GM13977 (cell line): ENCODE measurements around the gene DNAJC15.
A peak's percentile ranks its signal among the peaks of the same experiment; 100 is the strongest.

ENCODE experiments used
- DNase-seq: peaks from one replicate; pipeline ENCODE4 v3.0.0; 2012; ENCODE audit warnings: low spot score
- in situ Hi-C: fragments of 300-500 bp; cut with MboI; formaldehyde crosslinking; loops from one replicate; pipeline ENCODE4 v1.12.0; 2022; ENCODE audit warnings: low sequenced_read_pairs, low pct_unique_long_range_greater_than_20kb, mixed read lengths, inconsistent platforms; ENCODE audit not compliant: unreplicated experiment
- TF ChIP-seq, protein P1 (sequence below): IDR thresholded peaks from 2 replicates; pipeline ENCODE4 v1.5.1; 2012; ENCODE audit warnings: mild to moderate bottlenecking, control low read depth; ENCODE audit not compliant: insufficient read depth; ENCODE audit errors: extremely low read depth, missing control alignments

DNAJC15 gene

DNA sequence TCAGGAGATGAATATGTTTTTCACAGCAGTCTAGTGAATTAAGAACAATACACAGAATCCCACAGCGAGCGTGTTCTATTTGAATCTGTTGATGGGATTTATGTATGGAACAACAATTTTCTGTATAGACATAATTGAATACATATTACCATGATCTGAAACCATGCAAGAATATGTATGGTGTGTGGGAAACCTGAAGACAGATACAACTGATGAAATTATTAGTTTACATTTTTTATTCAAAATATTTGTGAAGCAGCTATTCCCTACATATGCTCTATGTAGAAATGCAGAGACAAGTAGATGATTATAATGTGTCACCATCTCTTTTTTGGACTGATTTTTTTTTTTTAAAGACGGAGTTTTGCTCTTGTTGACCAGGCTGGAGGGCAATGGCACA, 91.8 kb downstream of the DNAJC15 start:
- TF ChIP-seq, protein P1, sequence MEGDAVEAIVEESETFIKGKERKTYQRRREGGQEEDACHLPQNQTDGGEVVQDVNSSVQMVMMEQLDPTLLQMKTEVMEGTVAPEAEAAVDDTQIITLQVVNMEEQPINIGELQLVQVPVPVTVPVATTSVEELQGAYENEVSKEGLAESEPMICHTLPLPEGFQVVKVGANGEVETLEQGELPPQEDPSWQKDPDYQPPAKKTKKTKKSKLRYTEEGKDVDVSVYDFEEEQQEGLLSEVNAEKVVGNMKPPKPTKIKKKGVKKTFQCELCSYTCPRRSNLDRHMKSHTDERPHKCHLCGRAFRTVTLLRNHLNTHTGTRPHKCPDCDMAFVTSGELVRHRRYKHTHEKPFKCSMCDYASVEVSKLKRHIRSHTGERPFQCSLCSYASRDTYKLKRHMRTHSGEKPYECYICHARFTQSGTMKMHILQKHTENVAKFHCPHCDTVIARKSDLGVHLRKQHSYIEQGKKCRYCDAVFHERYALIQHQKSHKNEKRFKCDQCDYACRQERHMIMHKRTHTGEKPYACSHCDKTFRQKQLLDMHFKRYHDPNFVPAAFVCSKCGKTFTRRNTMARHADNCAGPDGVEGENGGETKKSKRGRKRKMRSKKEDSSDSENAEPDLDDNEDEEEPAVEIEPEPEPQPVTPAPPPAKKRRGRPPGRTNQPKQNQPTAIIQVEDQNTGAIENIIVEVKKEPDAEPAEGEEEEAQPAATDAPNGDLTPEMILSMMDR: no peak
- no peak for DNase-seq
- in situ Hi-C loops: no loop called here

DNA sequence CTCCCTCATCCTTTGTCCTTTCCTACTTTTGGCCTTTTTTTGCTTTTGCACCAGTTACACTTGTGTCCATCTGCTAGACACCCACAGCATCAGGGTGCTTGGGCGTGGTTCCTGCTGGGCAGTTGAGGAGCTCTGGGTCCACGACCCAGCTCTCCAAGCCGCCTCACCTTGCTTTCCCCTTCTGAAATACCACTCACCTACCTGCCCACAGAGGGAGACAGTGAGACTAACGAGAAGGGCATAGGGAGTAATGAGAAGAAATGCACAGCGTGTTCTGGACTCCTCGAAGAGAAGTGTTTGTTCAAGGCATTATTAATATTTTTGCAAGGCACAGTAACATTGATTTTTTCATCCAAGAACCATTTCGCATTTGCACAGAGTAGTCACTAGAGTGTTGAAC, 92.9 kb downstream of the DNAJC15 start:
- no peak for DNase-seq
- TF ChIP-seq, protein P1: peak; percentile 24
- in situ Hi-C loops: no loop called here

DNA sequence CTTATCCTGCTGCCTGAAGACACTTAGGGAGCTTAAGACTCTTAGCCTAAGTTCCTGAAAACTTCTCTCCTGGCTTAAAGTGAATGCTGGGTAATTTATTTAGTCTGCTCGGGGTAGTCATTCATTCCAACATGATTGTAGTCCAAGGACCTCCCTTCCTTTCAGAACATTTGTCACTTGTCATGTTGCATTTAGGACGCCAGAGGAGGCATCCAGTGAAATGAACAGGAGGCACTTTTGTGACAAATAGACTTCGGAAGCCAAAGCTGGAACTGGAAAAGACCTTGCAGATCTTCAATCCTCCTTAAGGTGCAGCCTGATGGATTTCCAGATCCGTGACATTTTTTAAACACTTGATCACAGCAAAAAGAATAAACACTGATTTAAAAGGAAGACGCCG, 95.1 kb downstream of the DNAJC15 start:
- in situ Hi-C loops: no loop called here
- no peak for DNase-seq

DNA sequence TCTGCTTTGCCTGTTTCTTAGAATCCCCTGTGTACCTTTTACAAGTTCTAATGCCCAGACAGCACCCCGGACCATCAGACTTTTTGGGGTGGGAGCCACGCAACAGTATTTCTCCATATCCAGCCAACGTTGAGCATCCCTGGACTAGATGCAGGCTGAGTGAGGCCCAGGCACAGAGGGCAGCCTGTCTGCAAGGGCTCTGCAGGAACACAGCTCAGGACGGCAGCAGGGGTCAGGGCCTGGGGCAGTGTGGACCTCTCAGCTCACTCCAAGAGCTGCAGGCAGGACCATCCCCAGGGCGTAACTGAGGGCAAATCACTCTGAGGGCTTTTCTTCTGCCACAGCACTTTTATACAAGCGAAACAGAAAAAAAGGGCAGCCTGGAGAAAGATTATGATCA, 95.8 kb downstream of the DNAJC15 start:
- in situ Hi-C loops: no loop called here
- TF ChIP-seq, protein P1: no peak
- no peak for DNase-seq

More for the DNA sequence above, 95.1 kb downstream of the DNAJC15 start:
- TF ChIP-seq, protein P1: no peak

DNA sequence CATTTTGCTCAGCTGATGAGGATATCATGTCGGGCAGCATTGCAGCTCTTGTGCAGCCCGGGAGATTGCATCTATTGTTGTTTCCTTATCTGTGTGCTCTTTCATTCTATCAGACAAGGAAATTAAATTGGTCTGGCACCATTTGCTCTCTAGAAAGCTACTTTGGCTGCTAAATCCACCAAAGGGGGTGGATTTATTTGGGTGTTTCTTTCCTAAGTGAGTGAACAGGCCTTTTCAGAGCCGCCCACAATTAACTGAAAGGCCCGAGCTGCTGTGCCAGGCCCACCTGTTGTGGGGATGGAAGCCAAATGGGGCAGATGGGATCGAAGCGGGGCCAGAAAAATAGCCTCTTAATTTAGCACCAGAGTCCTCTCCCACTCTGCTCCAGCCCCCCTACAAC, 99.4 kb downstream of the DNAJC15 start:
- in situ Hi-C loops: no loop called here
- DNase-seq: no peak
- TF ChIP-seq, protein P1: no peak

DNA sequence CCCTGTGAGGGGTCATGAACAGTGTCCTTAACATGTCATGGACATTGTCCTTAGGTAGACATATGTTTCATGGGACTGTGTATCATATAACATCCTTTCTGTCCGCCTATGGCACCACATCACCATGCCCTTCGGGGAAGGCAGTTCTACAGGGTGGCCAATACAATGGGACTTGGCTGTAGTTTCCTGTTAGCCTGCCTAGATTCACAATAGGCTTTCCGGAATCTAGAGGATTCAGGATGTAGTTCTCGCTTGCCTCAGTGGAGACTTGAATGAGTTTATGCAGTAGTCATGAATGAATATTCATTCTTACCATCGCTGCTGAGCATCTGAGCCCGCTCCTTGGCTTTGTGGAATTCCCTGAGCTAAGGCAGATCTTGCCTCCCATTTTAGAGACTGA, 100.5 kb downstream of the DNAJC15 start:
- TF ChIP-seq, protein P1: no peak
- no peak for DNase-seq
- in situ Hi-C loops: no loop called here

DNA sequence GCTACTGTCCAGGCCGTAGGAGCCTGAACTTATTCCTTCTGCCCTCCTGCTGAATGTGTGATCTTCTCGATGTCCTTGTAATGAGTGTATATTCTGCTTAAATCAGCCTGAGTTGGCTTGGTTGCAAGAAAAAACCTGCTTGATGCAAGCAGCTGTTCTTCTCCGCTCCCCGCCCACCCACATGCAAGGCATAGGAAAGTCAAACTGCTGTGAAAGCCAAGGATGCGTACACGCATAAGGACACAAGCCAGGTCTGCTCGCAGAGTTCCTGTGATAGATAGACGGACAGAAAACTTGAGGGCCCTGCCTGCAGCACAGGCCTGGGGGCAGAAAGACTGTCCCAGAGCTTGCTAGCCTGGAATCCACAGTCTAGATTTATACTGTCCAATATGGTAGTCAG, 101.1 kb downstream of the DNAJC15 start:
- in situ Hi-C loops: no loop called here
- TF ChIP-seq, protein P1: no peak
- no peak for DNase-seq
